Mesenchymal stem cell (in vitro differentiated cells and primary cell): ENCODE measurements around the gene NIM1K.
"Not testable (repeated sequence)": the region's sequence is repeated elsewhere in the genome, so short reads cannot be mapped to it uniquely, and the experiment has no call there.

Source experiments
- DNase-seq: peaks from one replicate; pipeline ENCODE4 v3.0.0-alpha.2; 2013
- H2AFZ ChIP-seq: one replicate; pipeline ENCODE4 v1.6.1; 2013; ENCODE audit warnings: low read depth, mild to moderate bottlenecking, control low read depth, inconsistent platforms, low read length, moderate library complexity
- H2AK5ac ChIP-seq: 2 replicates; pipeline ENCODE4 v1.6.1; 2013; ENCODE audit warnings: low read length, moderate library complexity, mild to moderate bottlenecking, inconsistent platforms; ENCODE audit not compliant: severe bottlenecking
- H2BK120ac ChIP-seq: one replicate; pipeline ENCODE4 v1.6.1; 2013; ENCODE audit warnings: low read depth, mild to moderate bottlenecking, inconsistent platforms, low read length, moderate library complexity
- H2BK12ac ChIP-seq, 2 experiments: one replicate each; pipeline ENCODE4 v1.6.1; 2013; ENCODE audit warnings: inconsistent platforms in 2 of 2, low read length in 2 of 2, mild to moderate bottlenecking in 2 of 2, moderate library complexity in 2 of 2, control low read depth in 1 of 2
- H2BK15ac ChIP-seq: one replicate; pipeline ENCODE4 v1.6.1; 2013; ENCODE audit warnings: mild to moderate bottlenecking, low read depth, inconsistent platforms; ENCODE audit not compliant: poor library complexity, severe bottlenecking
- H2BK5ac ChIP-seq: 2 replicates; pipeline ENCODE4 v1.6.1; 2013; ENCODE audit warnings: low read depth, mild to moderate bottlenecking, low read length, control low read depth, inconsistent platforms; ENCODE audit not compliant: poor library complexity, severe bottlenecking
- H3K14ac ChIP-seq, 2 experiments: one replicate each; pipeline ENCODE4 v1.6.1; 2013; ENCODE audit warnings: inconsistent platforms in 2 of 2, low read length in 2 of 2, control low read depth in 1 of 2, mild to moderate bottlenecking in 1 of 2, moderate library complexity in 1 of 2
- H3K18ac ChIP-seq, 2 experiments: one replicate each; pipeline ENCODE4 v1.6.1; 2013; ENCODE audit warnings: inconsistent platforms in 2 of 2, low read length in 2 of 2, control low read depth in 1 of 2, low read depth in 1 of 2, mild to moderate bottlenecking in 1 of 2
- H3K23ac ChIP-seq, 2 experiments: one replicate each; pipeline ENCODE4 v1.6.1; 2013; ENCODE audit warnings: inconsistent platforms in 2 of 2, low read length in 2 of 2, mild to moderate bottlenecking in 2 of 2, moderate library complexity in 2 of 2, control low read depth in 1 of 2
- H3K27ac ChIP-seq: 2 replicates; pipeline ENCODE4 v1.5.1; 2013; ENCODE audit warnings: mild to moderate bottlenecking, moderate library complexity, low read length, control low read depth, inconsistent platforms; ENCODE audit not compliant: poor library complexity, severe bottlenecking
- H3K27me3 ChIP-seq, 2 experiments: 2 replicates each; pipeline versions ENCODE4 v1.6.1 to v1.7.0; 2013; ENCODE audit warnings: low read length in 2 of 2, mild to moderate bottlenecking in 2 of 2, moderate library complexity in 2 of 2, control low read depth in 1 of 2, inconsistent platforms in 1 of 2; ENCODE audit not compliant: control insufficient read depth in 1 of 2, insufficient read depth in 1 of 2
- H3K36me3 ChIP-seq, 2 experiments: 2 replicates each; pipeline versions ENCODE4 v1.6.1 to v1.7.0; 2013; ENCODE audit warnings: low read length in 2 of 2, control low read depth in 1 of 2, inconsistent platforms in 1 of 2, low read depth in 1 of 2, mild to moderate bottlenecking in 1 of 2; ENCODE audit not compliant: insufficient read depth in 2 of 2, control insufficient read depth in 1 of 2
- H3K4ac ChIP-seq, 2 experiments: one replicate each; pipeline ENCODE4 v1.6.1; 2013; ENCODE audit warnings: inconsistent platforms in 2 of 2, low read length in 2 of 2, mild to moderate bottlenecking in 2 of 2, moderate library complexity in 2 of 2, control low read depth in 1 of 2, low read depth in 1 of 2
- H3K4me1 ChIP-seq: 2 replicates; pipeline ENCODE4 v1.6.1; 2013; ENCODE audit warnings: low read depth, low read length, control low read depth; ENCODE audit not compliant: control insufficient read depth, insufficient read depth
- H3K4me2 ChIP-seq: 2 replicates; pipeline ENCODE4 v1.6.1; 2013; ENCODE audit warnings: low read length, mild to moderate bottlenecking, inconsistent platforms; ENCODE audit not compliant: poor library complexity, severe bottlenecking
- H3K4me3 ChIP-seq, 2 experiments: 2 replicates each; pipeline versions ENCODE4 v1.5.1 to v1.7.0; 2013; ENCODE audit warnings: low read length in 2 of 2, mild to moderate bottlenecking in 2 of 2, control low read depth in 1 of 2, low read depth in 1 of 2; ENCODE audit not compliant: insufficient read depth in 1 of 2
- H3K79me1 ChIP-seq: replicated peaks from 2 replicates; pipeline ENCODE4 v1.6.1; 2013; ENCODE audit warnings: mild to moderate bottlenecking, control low read depth, low read length, inconsistent platforms; ENCODE audit not compliant: poor library complexity, severe bottlenecking
- H3K9ac ChIP-seq: 2 replicates; pipeline ENCODE4 v1.7.0; 2013; ENCODE audit warnings: mild to moderate bottlenecking, low read length, moderate library complexity
- H3K9me3 ChIP-seq: 2 replicates; pipeline ENCODE4 v1.7.0; 2013; ENCODE audit warnings: mild to moderate bottlenecking, low read length; ENCODE audit not compliant: control insufficient read depth
- H4K8ac ChIP-seq: one replicate; pipeline ENCODE4 v1.6.1; 2013; ENCODE audit warnings: inconsistent platforms, mild to moderate bottlenecking, low read length, moderate library complexity
- H4K91ac ChIP-seq: one replicate; pipeline ENCODE4 v1.6.1; 2013; ENCODE audit warnings: mild to moderate bottlenecking, low read length, inconsistent platforms
- WGBS: methylation state at CpG from one replicate; pipeline ENCODE4 v1.1.7; 2013; ENCODE audit warnings: mixed read lengths; 5-methylcytosine and 5-hydroxymethylcytosine counted together

The NIM1K gene

DNA sequence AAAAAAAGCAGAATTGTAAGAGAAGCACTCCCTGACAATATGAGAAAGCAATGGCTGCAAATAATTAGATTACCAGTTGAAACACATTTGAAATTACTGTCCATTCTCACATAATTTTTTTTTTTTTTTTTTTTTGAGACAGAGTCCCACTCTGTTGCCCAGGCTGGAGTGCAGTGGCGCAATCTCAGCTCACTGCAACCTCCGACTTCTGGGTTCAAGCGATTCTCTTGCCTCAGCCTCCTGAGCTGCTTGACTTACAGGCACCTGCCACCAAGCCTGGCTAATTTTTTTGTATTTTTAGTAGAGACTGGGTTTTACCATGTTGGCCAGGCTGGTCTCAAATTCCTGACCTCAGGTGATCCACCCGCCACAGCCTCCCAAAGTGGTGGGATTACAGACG is 114.9 kb downstream of the NIM1K start:
- WGBS, result 89% methylated on average over 5 of the region's 5 CpGs
- not testable (repeated sequence) for H3K14ac ChIP-seq, H2BK15ac ChIP-seq, H2AFZ ChIP-seq, H2BK12ac ChIP-seq, DNase-seq, H3K23ac ChIP-seq, H3K4me3 ChIP-seq, H2BK120ac ChIP-seq, H3K9me3 ChIP-seq, H3K27ac ChIP-seq, H2BK5ac ChIP-seq, H4K91ac ChIP-seq, H2AK5ac ChIP-seq, H3K4ac ChIP-seq, H3K18ac ChIP-seq, H3K79me1 ChIP-seq, H3K4me1 ChIP-seq, H3K4me2 ChIP-seq, H3K27me3 ChIP-seq, H4K8ac ChIP-seq
- peaks cover 0 to 65% of the 10 kb centered on the region in 2 experiments for H3K36me3 ChIP-seq
- peak overlapping the region; percentile 15 for H3K9ac ChIP-seq

DNA sequence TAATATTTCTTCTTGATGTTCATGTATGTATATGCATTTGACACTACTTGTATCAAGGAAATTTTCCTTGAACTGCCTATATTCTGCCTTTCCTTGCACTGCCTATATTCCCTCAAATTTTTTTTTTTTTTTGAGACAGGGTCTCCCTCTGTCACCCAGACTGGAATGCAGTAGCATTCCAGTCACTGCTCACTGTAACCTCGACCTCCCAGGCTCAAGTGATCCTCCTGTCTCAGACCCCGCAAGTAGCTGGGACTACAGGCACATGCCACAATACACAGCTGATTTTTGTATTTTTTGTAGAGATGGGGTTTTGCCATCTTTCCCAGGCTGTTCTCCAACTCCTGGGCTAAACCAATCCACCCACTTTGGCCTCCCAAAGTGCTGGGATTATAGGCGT is 117.1 kb downstream of the NIM1K start:
- no peak for DNase-seq
- Histone ChIP-seq H3K9me3 (no peaks in the 10 kb centered on the region), H2BK12ac (no peak overlapping the region), H3K27me3 (no peaks in the 10 kb centered on the region), H3K27ac (no peak overlapping the region), H3K4me1 (peaks cover 10% of the 10 kb centered on the region), H3K36me3 (peaks cover 0 to 43% of the 10 kb centered on the region in 2 experiments), H4K91ac (no peak overlapping the region), H3K4me2 (peak overlapping the region; percentile 33), H2AFZ (no peak overlapping the region), H3K23ac (no peak overlapping the region), H2BK120ac (no peak overlapping the region), H3K4ac (no peak overlapping the region), H2BK15ac (no peak overlapping the region), H3K4me3 (no peak overlapping the region), H2AK5ac (peak overlapping the region; percentile 19), H3K79me1 (no peaks in the 10 kb centered on the region), H3K14ac (peak overlapping the region in 1 of 2 experiments; percentile 7), H2BK5ac (no peak overlapping the region), H3K18ac (no peak overlapping the region), H3K9ac (peak overlapping the region; percentile 24), H4K8ac (no peak overlapping the region)
- WGBS, result 83% methylated on average over 1 of the region's 3 CpGs

DNA sequence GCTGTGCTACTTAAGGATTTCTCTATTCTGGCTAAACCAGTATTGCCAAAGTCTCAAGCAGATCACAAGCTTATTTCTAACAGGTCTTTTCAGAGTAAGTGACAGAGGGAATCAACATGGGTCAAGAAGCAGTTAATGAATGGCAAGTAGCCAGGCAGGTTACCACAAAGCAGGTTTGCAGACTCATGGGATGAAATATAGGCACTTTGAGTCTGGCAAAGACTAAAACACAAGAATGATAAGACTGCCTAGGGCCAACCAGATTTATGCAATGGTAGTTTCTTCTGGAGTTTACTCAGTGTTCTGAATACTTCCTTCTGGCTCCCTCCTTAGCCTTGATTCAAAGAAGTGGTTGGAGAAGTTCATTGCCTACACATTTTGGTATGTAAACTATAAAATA is 117.6 kb downstream of the NIM1K start:
- H3K27ac ChIP-seq, result no peak overlapping the region
- no peak overlapping the region for H2AFZ ChIP-seq
- no peaks in the 10 kb centered on the region for H3K79me1 ChIP-seq
- H2AK5ac ChIP-seq, result no peak overlapping the region
- no peak overlapping the region for H4K91ac ChIP-seq
- H2BK5ac ChIP-seq, result no peak overlapping the region
- no peak overlapping the region for H2BK12ac ChIP-seq
- no peak overlapping the region for H3K14ac ChIP-seq
- H3K9ac ChIP-seq, result peak overlapping the region; percentile 24
- no peak for DNase-seq
- H3K4me1 ChIP-seq, result peaks cover 10% of the 10 kb centered on the region
- no peak overlapping the region for H3K23ac ChIP-seq
- H3K18ac ChIP-seq, result no peak overlapping the region
- no peaks in the 10 kb centered on the region for H3K9me3 ChIP-seq
- no peak overlapping the region for H3K4me2 ChIP-seq
- H2BK120ac ChIP-seq, result no peak overlapping the region
- peaks cover 0 to 40% of the 10 kb centered on the region in 2 experiments for H3K36me3 ChIP-seq
- H2BK15ac ChIP-seq, result no peak overlapping the region
- no peak overlapping the region for H3K4me3 ChIP-seq
- peak overlapping the region in 1 of 2 experiments; percentile 37 for H3K4ac ChIP-seq
- H4K8ac ChIP-seq, result no peak overlapping the region
- no peaks in the 10 kb centered on the region for H3K27me3 ChIP-seq

DNA sequence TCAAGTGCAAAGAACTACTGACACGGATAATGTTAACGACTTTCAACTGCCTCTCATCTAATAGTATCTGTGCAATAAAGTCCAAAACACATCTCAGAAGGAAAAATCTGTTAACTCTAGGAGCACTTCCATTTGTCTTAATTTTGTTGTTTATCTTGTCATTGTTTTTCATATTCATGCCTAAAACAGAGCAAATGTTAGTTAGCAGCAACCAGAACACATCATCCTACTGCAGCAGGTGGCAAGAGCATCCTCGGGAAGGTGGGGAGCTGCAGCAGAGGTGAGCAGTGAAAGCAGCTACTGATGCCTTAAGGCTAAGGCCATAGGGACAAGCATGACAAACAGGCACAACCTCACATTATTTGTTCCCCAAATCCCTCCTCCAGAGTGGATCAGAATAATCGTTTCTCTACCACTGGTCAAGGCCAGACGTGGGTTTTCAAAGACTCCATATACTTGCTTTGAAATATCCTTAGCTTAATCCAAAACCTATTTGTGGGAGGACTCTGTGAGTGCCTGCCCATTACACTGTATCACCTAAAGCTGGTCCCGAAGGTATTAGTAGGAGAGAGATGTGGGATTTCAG is 120.1 kb downstream of the NIM1K start:
- Histone ChIP-seq H3K9ac (peak overlapping the region; percentile 90), H3K27ac (no peak overlapping the region), H2AFZ (no peak overlapping the region), H3K18ac (peak overlapping the region in 1 of 2 experiments; percentile 98), H4K8ac (no peak overlapping the region), H3K14ac (peak overlapping the region in 1 of 2 experiments; percentile 73), H3K4me2 (peak overlapping the region; percentile 44), H2BK5ac (no peak overlapping the region), H3K79me1 (no peaks in the 10 kb centered on the region), H3K4me3 (peak overlapping the region; percentile 44 to 95), H3K23ac (no peak overlapping the region), H2BK120ac (no peak overlapping the region), H2AK5ac (no peak overlapping the region), H3K4me1 (peaks cover 11% of the 10 kb centered on the region), H3K36me3 (peaks cover 0 to 34% of the 10 kb centered on the region in 2 experiments), H3K27me3 (no peaks in the 10 kb centered on the region), H2BK12ac (no peak overlapping the region), H3K9me3 (no peaks in the 10 kb centered on the region), H4K91ac (no peak overlapping the region), H3K4ac (no peak overlapping the region), H2BK15ac (no peak overlapping the region)
- WGBS, result 17% methylated on average over 5 of the region's 6 CpGs
- DNase-seq, result no peak
